Measurements from ENCODE around the gene ATP8B4.

- TF ChIP-seq, protein P1, sequence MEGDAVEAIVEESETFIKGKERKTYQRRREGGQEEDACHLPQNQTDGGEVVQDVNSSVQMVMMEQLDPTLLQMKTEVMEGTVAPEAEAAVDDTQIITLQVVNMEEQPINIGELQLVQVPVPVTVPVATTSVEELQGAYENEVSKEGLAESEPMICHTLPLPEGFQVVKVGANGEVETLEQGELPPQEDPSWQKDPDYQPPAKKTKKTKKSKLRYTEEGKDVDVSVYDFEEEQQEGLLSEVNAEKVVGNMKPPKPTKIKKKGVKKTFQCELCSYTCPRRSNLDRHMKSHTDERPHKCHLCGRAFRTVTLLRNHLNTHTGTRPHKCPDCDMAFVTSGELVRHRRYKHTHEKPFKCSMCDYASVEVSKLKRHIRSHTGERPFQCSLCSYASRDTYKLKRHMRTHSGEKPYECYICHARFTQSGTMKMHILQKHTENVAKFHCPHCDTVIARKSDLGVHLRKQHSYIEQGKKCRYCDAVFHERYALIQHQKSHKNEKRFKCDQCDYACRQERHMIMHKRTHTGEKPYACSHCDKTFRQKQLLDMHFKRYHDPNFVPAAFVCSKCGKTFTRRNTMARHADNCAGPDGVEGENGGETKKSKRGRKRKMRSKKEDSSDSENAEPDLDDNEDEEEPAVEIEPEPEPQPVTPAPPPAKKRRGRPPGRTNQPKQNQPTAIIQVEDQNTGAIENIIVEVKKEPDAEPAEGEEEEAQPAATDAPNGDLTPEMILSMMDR (conservative IDR thresholded peaks at IDR 0.05; ENCODE audit: low read depth, low read length), result no peak
- TF ChIP-seq EZH2phosphoT487 (IDR thresholded peaks at IDR 0.05; ENCODE audit: borderline replicate concordance, low read length), result no peak
Measured at GRCh38 chr15:50055750-50056157, 63.3 kb downstream of the ATP8B4 start.

All from PC-3 (cell line).